GM23248 (cell line): ENCODE measurements around the gene PGAP3. TPM values are rescaled to one million over a fixed set of nuclear protein-coding genes. Genes with fewer than 3 reads are reported as not detected.

ENCODE experiments used
- DNase-seq: peaks from one replicate; pipeline ENCODE4 v3.0.0-alpha.2; 2015
- H2AFZ ChIP-seq: fragments of 200-600 bp; sonication (generic); 2 replicates; pipeline ENCODE4 v1.6.1; 2016; ENCODE audit warnings: antibody characterized with exemption
- H3F3A ChIP-seq: fragments of 200-600 bp; sonication (generic); 2 replicates; pipeline ENCODE4 v1.6.1; 2016; ENCODE audit warnings: mild to moderate bottlenecking, antibody characterized with exemption, mixed run types; ENCODE audit not compliant: insufficient read depth
- H3K27ac ChIP-seq: fragments of 200-600 bp; sonication (generic); 2 replicates; pipeline ENCODE4 v1.5.1; 2016; ENCODE audit warnings: mild to moderate bottlenecking
- H3K27me3 ChIP-seq: fragments of 200-600 bp; sonication (generic); replicated peaks from 2 replicates; pipeline ENCODE4 v1.6.1; 2016; ENCODE audit warnings: mild to moderate bottlenecking; ENCODE audit not compliant: insufficient read depth
- H3K36me3 ChIP-seq: fragments of 200-600 bp; sonication (generic); 2 replicates; pipeline ENCODE4 v1.6.1; 2016; ENCODE audit warnings: low read depth, mild to moderate bottlenecking
- H3K4me1 ChIP-seq: fragments of 200-600 bp; sonication (generic); 2 replicates; pipeline ENCODE4 v1.6.1; 2016; ENCODE audit warnings: mild to moderate bottlenecking; ENCODE audit not compliant: insufficient read depth
- H3K4me2 ChIP-seq: fragments of 200-600 bp; sonication (generic); one replicate; pipeline ENCODE4 v1.6.1; 2016; ENCODE audit warnings: mild to moderate bottlenecking; ENCODE audit not compliant: unreplicated experiment
- H3K4me3 ChIP-seq: fragments of 200-600 bp; sonication (generic); 2 replicates; pipeline ENCODE4 v1.5.1; 2016; ENCODE audit warnings: mild to moderate bottlenecking
- H3K79me2 ChIP-seq: fragments of 200-600 bp; sonication (generic); 2 replicates; pipeline ENCODE4 v1.6.1; 2016; ENCODE audit warnings: mild to moderate bottlenecking; ENCODE audit not compliant: insufficient read depth
- H3K9ac ChIP-seq: fragments of 200-600 bp; sonication (generic); 2 replicates; pipeline ENCODE4 v1.6.1; 2016; ENCODE audit warnings: mild to moderate bottlenecking
- H3K9me2 ChIP-seq: fragments of 200-600 bp; sonication (generic); 2 replicates; pipeline ENCODE4 v1.6.1; 2016; ENCODE audit warnings: mixed run types, mild to moderate bottlenecking, moderate library complexity; ENCODE audit not compliant: insufficient read depth
- H3K9me3 ChIP-seq: fragments of 200-600 bp; sonication (generic); one replicate; pipeline ENCODE4 v1.6.1; 2017; ENCODE audit warnings: low read depth
- H4K20me1 ChIP-seq: fragments of 200-600 bp; sonication (generic); 2 replicates; pipeline ENCODE4 v1.6.0; 2016; ENCODE audit not compliant: insufficient read depth
- EZH2 ChIP-seq: fragments of 200-600 bp; sonication (generic); IDR thresholded peaks from 2 replicates; pipeline ENCODE4 v1.6.1; 2018; ENCODE audit warnings: antibody characterized with exemption, mild to moderate bottlenecking; ENCODE audit not compliant: insufficient read depth, poor library complexity, severe bottlenecking
- EZH2phosphoT487 ChIP-seq: fragments of 200-600 bp; sonication (generic); IDR thresholded peaks from 2 replicates; pipeline ENCODE4 v1.6.1; 2018; ENCODE audit warnings: antibody characterized with exemption, moderate library complexity, mild to moderate bottlenecking, low read depth; ENCODE audit not compliant: insufficient read depth
- WGBS, 2 experiments: methylation state at CpG; one replicate each; pipeline ENCODE4 v1.1.6; 2015 to 2017; ENCODE audit warnings: low lambda C conversion rate in 2 of 2, low coverage in 1 of 2; ENCODE audit errors: missing lambda C conversion rate in 2 of 2; 5-methylcytosine and 5-hydroxymethylcytosine counted together
- in situ Hi-C: fragments of 300-500 bp; cut with MboI; formaldehyde crosslinking; loops from 2 replicates; pipeline ENCODE4 v1.15.0; 2020
- polyA plus RNA-seq: library from polyadenylated mRNA; unstranded; fragments of >200 nt; fragmentation: Nextera tagmentation; extraction: Ambion mirVana; gene quantifications from 2 replicates; pipeline ENCODE4 v1.2.1, GENCODE V29; 2016
- total RNA-seq: library from RNA; depleted of rRNA; stranded (reverse); fragments of >200 nt; shearing (Covaris generic); gene quantifications from 2 replicates; pipeline ENCODE4 v1.2.3, GENCODE V29; 2014

PGAP3 gene
- total and polyA plus RNA-seq, 2 experiments from 2014 or later, result 10.6 to 14.2 TPM

- H3K79me2 ChIP-seq, result peaks cover 61% of the 10 kb centered on the region
Measured at GRCh38 chr17:39638317-39638716, 49.5 kb downstream of the PGAP3 start.

GRCh38 chr17:39636927-39637736 is 50.7 kb downstream of the PGAP3 start, which contains the start of gene STARD3:
Gene STARD3, plus strand, starts transcription at chr17:39637144. Its CDS starts 16,388 bp downstream, at chr17:39653532.
- H3K27me3 ChIP-seq, result no peaks in the 10 kb centered on the region
- peak within 1 kb of the TSS; percentile 88 for H2AFZ ChIP-seq
- TF ChIP-seq EZH2, result no peak
- in situ Hi-C loops, result no loop called here
- peak; percentile 95 for DNase-seq
- H3K9ac ChIP-seq, result peak within 1 kb of the TSS; percentile 85
- WGBS, 2 experiments, result 1 to 3% methylated on average over 50 to 57 of the region's 69 CpGs
- no peaks in the 10 kb centered on the region for H3K9me3 ChIP-seq
- H3K4me1 ChIP-seq, result peaks cover 18% of the 10 kb centered on the region
- peaks cover 50% of the 10 kb centered on the region for H3K79me2 ChIP-seq
- H3K27ac ChIP-seq, result peak within 1 kb of the TSS; percentile 28
- H3F3A ChIP-seq, result no peaks in the 10 kb centered on the region
- H3K4me3 ChIP-seq, result peak within 1 kb of the TSS; percentile 99
- no peaks in the 10 kb centered on the region for H3K36me3 ChIP-seq
- no peaks in the 10 kb centered on the region for H3K9me2 ChIP-seq
- no peaks in the 10 kb centered on the region for H4K20me1 ChIP-seq
- peak within 1 kb of the TSS; percentile 98 for H3K4me2 ChIP-seq

More at GRCh38 chr17:39638317-39638716, 49.5 kb downstream of the PGAP3 start:
- in situ Hi-C loops, result no loop called here
- DNase-seq, result no peak
- Histone ChIP-seq H3K9me2 (no peaks in the 10 kb centered on the region), H3K4me2 (peak overlapping the region; percentile 98), H3K27me3 (no peaks in the 10 kb centered on the region), H3K4me3 (peak overlapping the region; percentile 99), H3F3A (no peaks in the 10 kb centered on the region), H3K4me1 (peaks cover 23% of the 10 kb centered on the region), H4K20me1 (no peaks in the 10 kb centered on the region), H3K9me3 (no peaks in the 10 kb centered on the region), H3K36me3 (no peaks in the 10 kb centered on the region), H3K9ac (peak overlapping the region; percentile 85), H2AFZ (no peak overlapping the region), H3K27ac (no peak overlapping the region)
- TF ChIP-seq EZH2phosphoT487 (no peak), EZH2 (no peak)
- 95 to 98% methylated on average over 7 of the region's 7 CpGs for WGBS, 2 experiments

GRCh38 chr17:39636587-39636926 is 51.3 kb downstream of the PGAP3 start:
- peaks cover 5% of the 10 kb centered on the region; the same call in 1 of the 2 replicates for H3K27me3 ChIP-seq
- DNase-seq, result no peak
- in situ Hi-C loops, result no loop called here
- H3K79me2 ChIP-seq, result peaks cover 45% of the 10 kb centered on the region
- no peaks in the 10 kb centered on the region for H3K9me2 ChIP-seq
- WGBS, 2 experiments, result 28 to 31% methylated on average over 6 of the region's 6 CpGs
- H3K4me3 ChIP-seq, result peak overlapping the region; percentile 99
- H3K36me3 ChIP-seq, result no peaks in the 10 kb centered on the region
- H3K4me1 ChIP-seq, result peaks cover 18% of the 10 kb centered on the region
- TF ChIP-seq EZH2phosphoT487 (no peak), EZH2 (no peak)
- H3K27ac ChIP-seq, result peak overlapping the region; percentile 28
- H3K9me3 ChIP-seq, result no peaks in the 10 kb centered on the region
- peak overlapping the region; percentile 98 for H3K4me2 ChIP-seq
- H4K20me1 ChIP-seq, result no peaks in the 10 kb centered on the region
- no peaks in the 10 kb centered on the region for H3F3A ChIP-seq
- H3K9ac ChIP-seq, result peak overlapping the region; percentile 85
- peak overlapping the region; percentile 88 for H2AFZ ChIP-seq

GRCh38 chr17:39635614-39636176 is 52.2 kb downstream of the PGAP3 start:
- no peak for DNase-seq
- TF ChIP-seq EZH2, result no peak
- TF ChIP-seq EZH2phosphoT487, result no peak
- Histone ChIP-seq H3F3A (no peaks in the 10 kb centered on the region), H3K4me2 (no peak overlapping the region), H3K9ac (no peak overlapping the region), H3K27me3 (peaks cover 5% of the 10 kb centered on the region; the same call in 1 of the 2 replicates), H3K79me2 (peaks cover 36% of the 10 kb centered on the region), H3K4me1 (peaks cover 18% of the 10 kb centered on the region), H3K27ac (no peak overlapping the region), H2AFZ (no peak overlapping the region), H3K9me2 (no peaks in the 10 kb centered on the region), H3K36me3 (no peaks in the 10 kb centered on the region), H4K20me1 (no peaks in the 10 kb centered on the region), H3K9me3 (no peaks in the 10 kb centered on the region), H3K4me3 (no peak overlapping the region)
- in situ Hi-C loops, result no loop called here
- WGBS, 2 experiments, result 67 to 72% methylated on average over 8 of the region's 8 CpGs
